ENCODE data around the gene SUPT7L.
"Not testable (repeated sequence)": the region's sequence is repeated elsewhere in the genome, so short reads cannot be mapped to it uniquely, and the experiment has no call there.

Gene SUPT7L

GRCh38 chr2:27638037-27638637, 25.3 kb downstream of the SUPT7L start:
- no peak for DNase-seq (ENCODE audit: low read depth, low spot score)

- DNase-seq (ENCODE audit: low read depth, low spot score): no peak
Observed at GRCh38 chr2:27636766-27637165, 26.6 kb downstream of the SUPT7L start.

- DNase-seq (ENCODE audit: low read depth, low spot score): no peak
Observed at GRCh38 chr2:27634291-27634690, 29.1 kb downstream of the SUPT7L start.

- DNase-seq (ENCODE audit: low read depth, low spot score): not testable (repeated sequence)
Observed at GRCh38 chr2:27630257-27630656, 33.2 kb downstream of the SUPT7L start.

- peak; percentile 68 for DNase-seq (ENCODE audit: low read depth, low spot score)
Observed at GRCh38 chr2:27628767-27629709, 34.4 kb downstream of the SUPT7L start, which contains the start of the genes CCDC121 and GPN1. Gene CCDC121 (minus strand): TSS chr2:27629012. CDS start chr2:27627799, 1,213 bp downstream. Gene GPN1 (plus strand): TSS chr2:27629050. CDS start chr2:27629059, 9 bp downstream.

- DNase-seq (ENCODE audit: low read depth, low spot score): no peak
Observed at GRCh38 chr2:27627963-27628766, 35.2 kb downstream of the SUPT7L start.

- not testable (repeated sequence) for DNase-seq (ENCODE audit: low read depth, low spot score)
Observed at GRCh38 chr2:27626921-27627320, 36.5 kb downstream of the SUPT7L start.

GRCh38 chr2:27626323-27626722, 37.1 kb downstream of the SUPT7L start:
- not testable (repeated sequence) for DNase-seq (ENCODE audit: low read depth, low spot score)

GRCh38 chr2:27624943-27625342, 38.5 kb downstream of the SUPT7L start:
- no peak for DNase-seq (ENCODE audit: low read depth, low spot score)

GRCh38 chr2:27622921-27623384, 40.5 kb downstream of the SUPT7L start:
- no peak for DNase-seq (ENCODE audit: low read depth, low spot score)

- DNase-seq (ENCODE audit: low read depth, low spot score): no peak
Observed at GRCh38 chr2:27621524-27621923, 41.9 kb downstream of the SUPT7L start.

GRCh38 chr2:27615316-27615715, 48.1 kb downstream of the SUPT7L start:
- no peak for DNase-seq (ENCODE audit: low read depth, low spot score)

GRCh38 chr2:27613985-27614384, 49.4 kb downstream of the SUPT7L start:
- no peak for DNase-seq (ENCODE audit: low read depth, low spot score)

- DNase-seq (ENCODE audit: low read depth, low spot score): peak; percentile 20
Observed at GRCh38 chr2:27606611-27607010, 56.8 kb downstream of the SUPT7L start.

Measured in brain pericyte (primary cell).